C4-2B (cell line): ENCODE measurements around the gene SOCS7.

Experiments used
- H3K27ac ChIP-seq: fragments of 450-650 bp; 2 replicates; pipeline ENCODE4 v1.5.1; 2017
- ZFX ChIP-seq: fragments of 450-650 bp; IDR thresholded peaks from 2 replicates; pipeline ENCODE4 v1.6.1; 2017
- TF ChIP-seq, protein P1 (sequence below): fragments of 450-650 bp; conservative IDR thresholded peaks from 2 replicates; pipeline ENCODE4 v1.5.1; 2017; ENCODE audit warnings: mild to moderate bottlenecking

SOCS7 gene

DNA sequence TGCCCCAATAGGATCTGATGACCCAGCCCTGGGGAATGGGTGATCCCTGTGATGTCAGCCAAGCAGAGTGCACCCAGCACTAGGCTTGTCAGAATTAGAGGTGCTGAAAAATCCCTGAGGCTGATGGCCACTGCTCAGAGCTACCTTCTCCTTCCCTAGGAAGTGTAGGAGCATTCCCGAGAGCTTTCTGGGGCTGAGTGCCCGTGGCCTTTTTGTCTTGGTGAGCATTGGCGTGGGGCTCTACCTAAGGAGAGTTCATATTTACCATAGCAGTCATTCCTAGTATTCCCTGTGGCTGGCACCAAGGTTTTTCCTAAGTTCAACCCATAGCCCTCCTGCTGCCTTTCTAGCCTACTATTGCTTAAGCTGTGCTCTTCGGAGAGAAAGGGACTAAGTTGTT is 54.0 kb downstream of the SOCS7 start:
- no peak overlapping the region for H3K27ac ChIP-seq
- TF ChIP-seq, protein P1, sequence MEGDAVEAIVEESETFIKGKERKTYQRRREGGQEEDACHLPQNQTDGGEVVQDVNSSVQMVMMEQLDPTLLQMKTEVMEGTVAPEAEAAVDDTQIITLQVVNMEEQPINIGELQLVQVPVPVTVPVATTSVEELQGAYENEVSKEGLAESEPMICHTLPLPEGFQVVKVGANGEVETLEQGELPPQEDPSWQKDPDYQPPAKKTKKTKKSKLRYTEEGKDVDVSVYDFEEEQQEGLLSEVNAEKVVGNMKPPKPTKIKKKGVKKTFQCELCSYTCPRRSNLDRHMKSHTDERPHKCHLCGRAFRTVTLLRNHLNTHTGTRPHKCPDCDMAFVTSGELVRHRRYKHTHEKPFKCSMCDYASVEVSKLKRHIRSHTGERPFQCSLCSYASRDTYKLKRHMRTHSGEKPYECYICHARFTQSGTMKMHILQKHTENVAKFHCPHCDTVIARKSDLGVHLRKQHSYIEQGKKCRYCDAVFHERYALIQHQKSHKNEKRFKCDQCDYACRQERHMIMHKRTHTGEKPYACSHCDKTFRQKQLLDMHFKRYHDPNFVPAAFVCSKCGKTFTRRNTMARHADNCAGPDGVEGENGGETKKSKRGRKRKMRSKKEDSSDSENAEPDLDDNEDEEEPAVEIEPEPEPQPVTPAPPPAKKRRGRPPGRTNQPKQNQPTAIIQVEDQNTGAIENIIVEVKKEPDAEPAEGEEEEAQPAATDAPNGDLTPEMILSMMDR = no peak
- TF ChIP-seq ZFX = no peak

DNA sequence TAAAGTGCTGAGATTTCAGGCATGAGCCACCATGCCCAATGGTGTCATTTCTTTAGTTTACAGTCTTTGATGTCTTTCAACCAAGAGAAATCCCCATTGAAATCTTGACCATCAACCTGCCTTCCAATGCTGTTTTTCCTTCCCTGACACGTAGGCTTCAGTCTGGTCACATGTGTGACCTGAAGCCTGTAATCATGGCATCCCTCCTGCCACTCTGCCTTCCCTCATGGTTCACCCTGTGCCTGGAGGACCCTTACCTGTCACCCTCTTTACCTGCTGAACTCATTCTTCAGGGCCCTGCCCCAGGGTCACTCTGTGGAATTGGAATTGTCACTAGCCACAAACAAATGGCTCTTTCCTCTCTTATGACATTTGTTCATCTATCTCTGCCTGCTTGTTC is 58.6 kb downstream of the SOCS7 start:
- H3K27ac ChIP-seq = no peak overlapping the region
- TF ChIP-seq ZFX = no peak
- TF ChIP-seq, protein P1 = no peak

DNA sequence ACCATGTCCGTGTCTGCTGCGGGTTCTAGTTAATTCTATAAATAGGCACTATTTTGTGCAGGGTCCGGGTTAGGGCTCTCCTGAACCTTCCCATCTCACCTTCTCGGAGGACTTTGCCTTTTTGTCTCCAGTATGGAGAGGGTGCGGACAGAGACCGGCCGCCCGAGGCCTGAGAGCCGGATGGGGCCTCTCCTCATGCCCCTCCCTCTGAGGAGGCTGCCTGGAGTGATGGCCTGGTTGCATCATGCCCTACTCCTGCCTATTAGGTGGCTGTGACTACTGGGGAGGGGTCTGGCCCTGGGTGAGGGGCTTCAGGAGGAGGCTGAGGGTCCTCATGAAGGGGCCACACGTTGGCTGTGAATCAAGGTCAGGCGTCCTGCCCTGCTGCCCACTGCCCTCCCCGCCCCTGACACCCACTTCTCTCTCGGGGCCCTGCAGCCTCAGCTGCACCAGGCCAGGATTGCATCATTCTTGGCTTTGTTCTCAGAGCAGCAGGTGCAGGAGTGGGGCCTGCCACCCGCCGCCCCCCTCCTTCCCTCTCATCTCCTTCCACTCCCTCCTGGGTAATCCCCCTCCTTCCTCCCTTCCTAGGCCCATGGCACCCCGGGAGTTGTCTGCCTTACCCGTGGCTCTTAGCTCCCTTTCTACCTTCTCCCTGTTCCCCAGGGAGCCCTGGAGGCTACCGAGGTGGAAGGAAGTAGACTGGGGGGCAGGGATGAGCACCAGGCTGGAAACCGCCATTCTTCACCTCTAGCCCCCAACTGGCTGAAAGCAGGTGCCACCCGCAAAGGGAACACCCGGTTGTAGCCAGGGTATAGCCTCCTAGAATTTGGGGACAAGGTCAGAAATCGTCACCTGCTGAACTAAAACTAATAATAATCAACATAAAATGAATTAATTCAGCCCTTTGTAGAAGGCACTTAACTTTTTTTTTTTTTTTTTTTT is 63.9 kb downstream of the SOCS7 start:
- TF ChIP-seq, protein P1 = no peak
- TF ChIP-seq ZFX = no peak
- H3K27ac ChIP-seq = peak overlapping the region; percentile 19; the same call in 1 of the 2 replicates

DNA sequence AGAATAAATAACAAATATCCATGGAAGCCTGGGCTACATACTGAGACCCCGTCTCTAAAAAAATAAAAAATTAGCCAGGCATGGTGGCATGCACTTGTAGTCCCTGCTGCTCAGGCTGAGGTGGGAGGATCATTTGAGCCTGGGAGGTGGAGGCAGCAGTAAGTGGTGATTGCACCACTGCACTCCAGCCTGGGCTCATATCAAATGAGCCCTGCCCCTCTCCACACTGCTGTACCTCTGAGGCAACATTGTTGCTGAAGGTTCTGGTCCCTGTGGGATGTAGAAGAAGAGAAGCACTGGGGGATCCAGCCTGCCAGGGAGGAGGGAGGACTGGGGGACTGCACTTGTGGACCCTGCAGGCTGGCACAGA is 65.2 kb downstream of the SOCS7 start:
- TF ChIP-seq, protein P1 = no peak
- TF ChIP-seq ZFX = no peak
- H3K27ac ChIP-seq = no peak overlapping the region

DNA sequence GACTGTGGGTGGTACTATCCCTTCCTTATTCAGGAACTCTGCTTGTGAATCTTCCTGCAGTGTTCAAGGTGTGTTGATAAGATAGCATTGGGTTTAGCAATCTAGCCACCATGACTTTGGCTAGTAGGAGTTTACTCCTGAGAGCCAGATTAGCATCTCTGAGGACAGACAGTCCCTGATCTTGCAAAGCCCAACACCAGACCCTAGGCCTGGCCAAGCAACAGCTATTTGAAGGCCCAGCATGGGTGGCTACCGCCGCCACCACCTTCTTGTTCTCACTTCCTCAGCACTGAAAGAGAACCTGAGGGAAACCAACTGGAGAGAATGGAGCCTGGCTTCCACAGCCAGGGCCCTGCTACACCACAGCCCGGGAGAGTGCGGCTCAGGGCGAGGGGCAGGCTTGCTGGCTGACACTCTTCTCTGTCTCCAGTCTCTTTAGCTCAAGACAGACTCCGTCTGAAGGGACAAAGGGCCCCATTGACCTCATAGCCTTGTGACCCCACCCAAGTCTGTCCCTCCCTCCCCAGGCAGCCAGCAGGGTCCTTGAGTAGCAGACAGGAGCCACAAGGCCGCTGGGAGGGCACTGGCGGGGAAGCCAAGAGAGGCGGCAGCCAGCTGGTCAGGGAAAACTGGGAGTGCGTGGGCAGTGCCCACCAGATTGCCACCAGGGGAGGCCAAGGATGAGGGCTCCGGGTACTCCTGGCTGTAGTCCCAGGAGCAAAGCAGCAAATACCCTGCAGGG is 65.7 kb downstream of the SOCS7 start:
- TF ChIP-seq, protein P1 = no peak
- no peak for TF ChIP-seq ZFX
- no peak overlapping the region for H3K27ac ChIP-seq

DNA sequence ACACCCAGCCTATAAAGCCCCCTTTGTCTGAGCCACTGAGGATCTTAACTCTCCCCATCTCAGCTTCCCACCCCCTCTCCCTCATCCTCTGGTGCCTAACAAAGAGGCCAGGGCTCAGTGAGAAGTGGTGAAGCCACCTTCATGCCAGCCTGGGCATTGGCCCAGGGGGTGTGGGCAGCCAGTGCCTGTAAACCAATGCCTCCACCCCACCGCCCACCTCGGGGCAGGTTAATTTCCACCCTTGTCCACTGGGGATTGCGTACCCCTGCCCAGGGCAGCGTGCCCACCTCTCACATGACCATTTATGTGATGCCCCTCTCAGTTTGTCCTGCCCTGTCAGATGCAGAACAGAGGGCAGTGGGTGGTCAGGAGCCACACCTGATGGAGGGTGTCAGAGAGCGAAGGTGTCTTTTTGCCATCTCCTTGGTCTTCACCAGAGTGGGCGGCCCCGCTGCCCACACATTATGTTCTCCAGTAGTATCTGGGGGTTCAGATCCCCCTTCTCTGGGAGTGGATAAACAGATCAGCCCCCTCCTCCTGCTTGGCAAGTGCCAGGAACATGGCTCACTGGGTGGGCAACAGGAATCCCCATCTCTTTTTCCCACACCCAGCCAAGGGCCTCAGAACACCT is 66.5 kb downstream of the SOCS7 start:
- no peak for TF ChIP-seq ZFX
- TF ChIP-seq, protein P1 = no peak
- no peak overlapping the region for H3K27ac ChIP-seq
